ENCODE results near the gene RFK. TPM values are rescaled to one million over a fixed set of nuclear protein-coding genes. Genes with fewer than 3 reads are reported as not detected.

Gene RFK
- polyA plus RNA-seq, 1 donor from 2014 or later = 131 TPM

DNA sequence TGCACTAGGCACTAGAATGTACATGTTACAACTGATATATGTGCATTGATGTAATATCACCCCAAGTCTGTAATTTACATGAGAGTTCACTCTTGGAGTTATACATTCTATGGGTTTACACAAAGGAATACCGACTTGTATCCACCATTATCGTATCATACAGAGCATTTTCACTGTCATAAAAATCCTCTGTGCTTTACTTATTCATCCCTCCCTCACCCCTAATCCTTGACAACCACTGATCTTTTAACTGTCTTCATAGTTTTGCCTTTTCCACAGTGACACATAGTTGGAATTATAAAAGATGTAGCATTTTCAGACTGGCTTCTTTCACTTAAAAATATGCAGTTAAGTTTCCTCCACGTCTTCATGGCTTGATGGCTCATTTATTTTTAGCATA lies 11.1 kb upstream of the RFK start:
- Histone ChIP-seq H3K4me2 (ENCODE audit: low read length) (peak overlapping the region; percentile 7), H3K27ac (ENCODE audit: low read length) (peak overlapping the region; percentile 44), H2AFZ (ENCODE audit: low read depth, low read length) (no peak overlapping the region), H3F3A (ENCODE audit: insufficient read depth, low read length, poor library complexity, severe bottlenecking) (no peaks in the 10 kb centered on the region), H4K20me1 (ENCODE audit: insufficient read depth) (no peaks in the 10 kb centered on the region), H3K9me3 (ENCODE audit: low read length) (no peaks in the 10 kb centered on the region), H3K4me3 (ENCODE audit: low read length) (no peak overlapping the region), H3K79me2 (replicated peaks; ENCODE audit: insufficient read depth, low read length) (no peaks in the 10 kb centered on the region), H3K36me3 (ENCODE audit: insufficient read depth, low read length) (no peaks in the 10 kb centered on the region), H3K9me2 (ENCODE audit: insufficient read depth, low read length) (no peaks in the 10 kb centered on the region), H3K9ac (ENCODE audit: low read length) (no peak overlapping the region), H3K27me3 (ENCODE audit: insufficient read depth, low read depth, low read length) (no peaks in the 10 kb centered on the region)
- TF ChIP-seq EP300 (conservative IDR thresholded peaks at IDR 0.05; ENCODE audit: poor library complexity, severe bottlenecking) = peak; percentile 51
- TF ChIP-seq MXI1 (conservative IDR thresholded peaks at IDR 0.05; ENCODE audit: poor library complexity, severe bottlenecking) = no peak

DNA sequence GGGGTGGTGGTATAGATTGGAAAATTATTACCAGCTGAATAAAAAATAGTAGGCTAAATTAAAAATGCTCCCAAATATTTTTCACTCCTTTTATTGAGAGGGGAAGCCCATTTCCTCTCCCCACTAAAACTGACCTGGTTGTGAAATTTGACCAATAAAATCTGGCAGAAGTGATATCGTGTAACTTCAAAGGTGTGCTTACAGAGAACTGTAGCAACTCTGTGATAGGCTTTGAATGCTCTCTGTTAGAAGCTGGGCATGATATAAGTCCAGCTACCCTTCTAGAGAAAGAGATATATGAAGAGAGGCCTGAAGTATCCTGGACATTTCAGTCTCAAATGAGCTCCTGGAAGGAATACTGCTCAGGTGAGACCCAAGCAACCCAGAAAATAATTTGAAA lies 10.2 kb upstream of the RFK start:
- Histone ChIP-seq H3K9me2 (ENCODE audit: insufficient read depth, low read length) (no peaks in the 10 kb centered on the region), H3K9me3 (ENCODE audit: low read length) (no peaks in the 10 kb centered on the region), H3K4me3 (ENCODE audit: low read length) (no peak overlapping the region), H3F3A (ENCODE audit: insufficient read depth, low read length, poor library complexity, severe bottlenecking) (no peaks in the 10 kb centered on the region), H3K27me3 (ENCODE audit: insufficient read depth, low read depth, low read length) (no peaks in the 10 kb centered on the region), H3K4me2 (ENCODE audit: low read length) (no peak overlapping the region), H3K79me2 (replicated peaks; ENCODE audit: insufficient read depth, low read length) (no peaks in the 10 kb centered on the region), H3K36me3 (ENCODE audit: insufficient read depth, low read length) (no peaks in the 10 kb centered on the region), H3K9ac (ENCODE audit: low read length) (no peak overlapping the region), H2AFZ (ENCODE audit: low read depth, low read length) (no peak overlapping the region), H4K20me1 (ENCODE audit: insufficient read depth) (no peaks in the 10 kb centered on the region), H3K27ac (ENCODE audit: low read length) (no peak overlapping the region)
- TF ChIP-seq POLR2AphosphoS5 (IDR thresholded peaks at IDR 0.05) (no peak), MXI1 (conservative IDR thresholded peaks at IDR 0.05; ENCODE audit: poor library complexity, severe bottlenecking) (no peak), EP300 (conservative IDR thresholded peaks at IDR 0.05; ENCODE audit: poor library complexity, severe bottlenecking) (no peak)

DNA sequence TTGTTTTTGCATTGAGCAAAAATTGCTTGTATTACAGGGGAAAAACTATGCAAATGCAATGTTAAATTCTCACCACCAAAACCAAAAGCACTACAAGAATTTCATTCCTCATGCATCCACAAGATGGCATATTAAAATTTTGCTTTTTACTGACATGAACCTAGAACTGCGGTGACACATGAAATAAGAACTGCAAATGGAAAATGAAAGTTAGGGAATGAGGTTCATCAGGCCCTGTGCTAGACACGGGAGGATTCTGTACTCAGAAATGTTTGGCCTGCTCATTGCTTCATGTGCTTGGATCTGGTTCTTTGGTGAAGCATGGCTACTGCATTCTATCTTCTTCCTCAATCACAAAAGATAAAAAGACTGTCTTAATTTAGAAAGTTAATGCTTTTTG lies 9.1 kb upstream of the RFK start:
- no peaks in the 10 kb centered on the region for H3K79me2 ChIP-seq (replicated peaks; ENCODE audit: insufficient read depth, low read length)
- no peaks in the 10 kb centered on the region for H3K9me3 ChIP-seq (ENCODE audit: low read length)
- no peak overlapping the region for H2AFZ ChIP-seq (ENCODE audit: low read depth, low read length)
- no peaks in the 10 kb centered on the region for H4K20me1 ChIP-seq (ENCODE audit: insufficient read depth)
- H3K27ac ChIP-seq (ENCODE audit: low read length) = no peak overlapping the region
- no peak overlapping the region for H3K4me3 ChIP-seq (ENCODE audit: low read length)
- H3F3A ChIP-seq (ENCODE audit: insufficient read depth, low read length, poor library complexity, severe bottlenecking) = no peaks in the 10 kb centered on the region
- no peaks in the 10 kb centered on the region for H3K9me2 ChIP-seq (ENCODE audit: insufficient read depth, low read length)
- no peak overlapping the region for H3K4me2 ChIP-seq (ENCODE audit: low read length)
- TF ChIP-seq TAF1 (IDR thresholded peaks at IDR 0.05; ENCODE audit: low read depth) (no peak), EZH2 (IDR thresholded peaks at IDR 0.05; ENCODE audit: borderline replicate concordance, insufficient read depth, low read length, poor library complexity, severe bottlenecking) (no peak), POLR2AphosphoS5 (IDR thresholded peaks at IDR 0.05) (no peak), EP300 (conservative IDR thresholded peaks at IDR 0.05; ENCODE audit: poor library complexity, severe bottlenecking) (no peak), RAD21 (conservative IDR thresholded peaks at IDR 0.05) (peak; percentile 60), SMC3 (conservative IDR thresholded peaks at IDR 0.05; ENCODE audit: poor library complexity) (peak; percentile 73), MXI1 (conservative IDR thresholded peaks at IDR 0.05; ENCODE audit: poor library complexity, severe bottlenecking) (no peak)
- TF ChIP-seq, protein P1, sequence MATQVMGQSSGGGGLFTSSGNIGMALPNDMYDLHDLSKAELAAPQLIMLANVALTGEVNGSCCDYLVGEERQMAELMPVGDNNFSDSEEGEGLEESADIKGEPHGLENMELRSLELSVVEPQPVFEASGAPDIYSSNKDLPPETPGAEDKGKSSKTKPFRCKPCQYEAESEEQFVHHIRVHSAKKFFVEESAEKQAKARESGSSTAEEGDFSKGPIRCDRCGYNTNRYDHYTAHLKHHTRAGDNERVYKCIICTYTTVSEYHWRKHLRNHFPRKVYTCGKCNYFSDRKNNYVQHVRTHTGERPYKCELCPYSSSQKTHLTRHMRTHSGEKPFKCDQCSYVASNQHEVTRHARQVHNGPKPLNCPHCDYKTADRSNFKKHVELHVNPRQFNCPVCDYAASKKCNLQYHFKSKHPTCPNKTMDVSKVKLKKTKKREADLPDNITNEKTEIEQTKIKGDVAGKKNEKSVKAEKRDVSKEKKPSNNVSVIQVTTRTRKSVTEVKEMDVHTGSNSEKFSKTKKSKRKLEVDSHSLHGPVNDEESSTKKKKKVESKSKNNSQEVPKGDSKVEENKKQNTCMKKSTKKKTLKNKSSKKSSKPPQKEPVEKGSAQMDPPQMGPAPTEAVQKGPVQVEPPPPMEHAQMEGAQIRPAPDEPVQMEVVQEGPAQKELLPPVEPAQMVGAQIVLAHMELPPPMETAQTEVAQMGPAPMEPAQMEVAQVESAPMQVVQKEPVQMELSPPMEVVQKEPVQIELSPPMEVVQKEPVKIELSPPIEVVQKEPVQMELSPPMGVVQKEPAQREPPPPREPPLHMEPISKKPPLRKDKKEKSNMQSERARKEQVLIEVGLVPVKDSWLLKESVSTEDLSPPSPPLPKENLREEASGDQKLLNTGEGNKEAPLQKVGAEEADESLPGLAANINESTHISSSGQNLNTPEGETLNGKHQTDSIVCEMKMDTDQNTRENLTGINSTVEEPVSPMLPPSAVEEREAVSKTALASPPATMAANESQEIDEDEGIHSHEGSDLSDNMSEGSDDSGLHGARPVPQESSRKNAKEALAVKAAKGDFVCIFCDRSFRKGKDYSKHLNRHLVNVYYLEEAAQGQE (IDR thresholded peaks at IDR 0.05; ENCODE audit: borderline replicate concordance) = no peak
- TF ChIP-seq, protein P2, sequence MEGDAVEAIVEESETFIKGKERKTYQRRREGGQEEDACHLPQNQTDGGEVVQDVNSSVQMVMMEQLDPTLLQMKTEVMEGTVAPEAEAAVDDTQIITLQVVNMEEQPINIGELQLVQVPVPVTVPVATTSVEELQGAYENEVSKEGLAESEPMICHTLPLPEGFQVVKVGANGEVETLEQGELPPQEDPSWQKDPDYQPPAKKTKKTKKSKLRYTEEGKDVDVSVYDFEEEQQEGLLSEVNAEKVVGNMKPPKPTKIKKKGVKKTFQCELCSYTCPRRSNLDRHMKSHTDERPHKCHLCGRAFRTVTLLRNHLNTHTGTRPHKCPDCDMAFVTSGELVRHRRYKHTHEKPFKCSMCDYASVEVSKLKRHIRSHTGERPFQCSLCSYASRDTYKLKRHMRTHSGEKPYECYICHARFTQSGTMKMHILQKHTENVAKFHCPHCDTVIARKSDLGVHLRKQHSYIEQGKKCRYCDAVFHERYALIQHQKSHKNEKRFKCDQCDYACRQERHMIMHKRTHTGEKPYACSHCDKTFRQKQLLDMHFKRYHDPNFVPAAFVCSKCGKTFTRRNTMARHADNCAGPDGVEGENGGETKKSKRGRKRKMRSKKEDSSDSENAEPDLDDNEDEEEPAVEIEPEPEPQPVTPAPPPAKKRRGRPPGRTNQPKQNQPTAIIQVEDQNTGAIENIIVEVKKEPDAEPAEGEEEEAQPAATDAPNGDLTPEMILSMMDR (IDR thresholded peaks at IDR 0.05; ENCODE audit: poor library complexity, severe bottlenecking) = peak; percentile 65
- no peaks in the 10 kb centered on the region for H3K36me3 ChIP-seq (ENCODE audit: insufficient read depth, low read length)
- no peak overlapping the region for H3K9ac ChIP-seq (ENCODE audit: low read length)
- H3K27me3 ChIP-seq (ENCODE audit: insufficient read depth, low read depth, low read length) = no peaks in the 10 kb centered on the region
